RWPE1 (cell line): ENCODE data around the gene WDR38.

Experiments
- CTCF ChIA-PET: fragments of 350-600 bp; sonication (Branson Sonifier 250); formaldehyde crosslinking; extraction: SDS; loops from one replicate; lab custom pipeline; 2021; lab: Yijun Ruan, JAX
- POLR2A ChIA-PET: fragments of 400-600 bp; formaldehyde crosslinking; extraction: SDS; loops from one replicate; lab custom pipeline; 2020; ENCODE audit warnings: antibody characterized with exemption; ENCODE audit not compliant: low non-redundant PET; lab: Yijun Ruan, JAX
- DNase-seq: peaks from one replicate; pipeline ENCODE4 v3.0.0; 2012; ENCODE audit warnings: low spot score
- H3K27ac ChIP-seq: fragments of 450-650 bp; 2 replicates; pipeline ENCODE4 v1.5.1; 2017
- TF ChIP-seq, protein P1 (sequence below): fragments of 450-650 bp; conservative IDR thresholded peaks from 2 replicates; pipeline ENCODE4 v1.5.1; 2017; ENCODE audit warnings: low read depth, mild to moderate bottlenecking

WDR38 gene

GRCh38 chr9:124814164-124814535 lies 39.1 kb upstream of the WDR38 start:
- TF ChIP-seq, protein P1, sequence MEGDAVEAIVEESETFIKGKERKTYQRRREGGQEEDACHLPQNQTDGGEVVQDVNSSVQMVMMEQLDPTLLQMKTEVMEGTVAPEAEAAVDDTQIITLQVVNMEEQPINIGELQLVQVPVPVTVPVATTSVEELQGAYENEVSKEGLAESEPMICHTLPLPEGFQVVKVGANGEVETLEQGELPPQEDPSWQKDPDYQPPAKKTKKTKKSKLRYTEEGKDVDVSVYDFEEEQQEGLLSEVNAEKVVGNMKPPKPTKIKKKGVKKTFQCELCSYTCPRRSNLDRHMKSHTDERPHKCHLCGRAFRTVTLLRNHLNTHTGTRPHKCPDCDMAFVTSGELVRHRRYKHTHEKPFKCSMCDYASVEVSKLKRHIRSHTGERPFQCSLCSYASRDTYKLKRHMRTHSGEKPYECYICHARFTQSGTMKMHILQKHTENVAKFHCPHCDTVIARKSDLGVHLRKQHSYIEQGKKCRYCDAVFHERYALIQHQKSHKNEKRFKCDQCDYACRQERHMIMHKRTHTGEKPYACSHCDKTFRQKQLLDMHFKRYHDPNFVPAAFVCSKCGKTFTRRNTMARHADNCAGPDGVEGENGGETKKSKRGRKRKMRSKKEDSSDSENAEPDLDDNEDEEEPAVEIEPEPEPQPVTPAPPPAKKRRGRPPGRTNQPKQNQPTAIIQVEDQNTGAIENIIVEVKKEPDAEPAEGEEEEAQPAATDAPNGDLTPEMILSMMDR, result no peak
- ChIA-PET CTCF (interaction anchor here (0.8 to 3.6 kb wide), 4 partner anchors 17 to 42 kb away, joined by 3 to 30 read pairs (median 10); partner anchors contain the start of genes NR6A1 and WDR38), POLR2A (interaction anchor here (0.6 kb wide), 1 partner anchor 23 kb away, joined by 3 read pairs; no protein-coding TSS in a partner anchor)
- peak; percentile 66 for DNase-seq
- H3K27ac ChIP-seq, result peak overlapping the region; percentile 94

DNA sequence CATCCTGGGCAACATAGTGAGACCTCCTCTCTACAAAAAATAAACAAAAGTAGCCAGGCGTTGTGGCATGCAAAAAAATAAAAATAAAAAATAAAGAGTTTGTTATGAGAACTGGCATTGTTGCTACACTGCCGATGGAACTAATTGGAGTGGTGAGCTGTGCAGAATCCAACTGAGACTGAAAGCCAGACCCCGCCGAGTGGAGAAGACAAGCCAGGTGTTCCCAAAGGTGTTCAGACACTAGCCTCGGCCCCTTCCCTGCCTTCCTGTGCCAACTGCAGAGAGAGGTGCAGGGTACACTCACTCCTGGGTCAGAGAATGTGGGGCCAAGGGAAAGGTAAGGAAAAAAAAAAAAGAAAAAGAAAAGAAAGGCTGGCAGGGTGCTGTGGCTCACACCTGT lies 37.7 kb upstream of the WDR38 start:
- TF ChIP-seq, protein P1, result no peak
- peak overlapping the region; percentile 99 for H3K27ac ChIP-seq
- DNase-seq, result no peak
- CTCF ChIA-PET, result interaction anchor here (0.6 to 3.6 kb wide), 2 partner anchors 26 to 37 kb away, joined by 3 to 30 read pairs; partner anchors contain the start of gene WDR38
- POLR2A ChIA-PET, result no interaction called here

- H3K27ac ChIP-seq, result peak overlapping the region; percentile 99
- ChIA-PET POLR2A (interaction anchor here (0.6 to 2.1 kb wide), 7 partner anchors 12 to 51 kb away, joined by 3 to 18 read pairs (median 3); no protein-coding TSS in a partner anchor), CTCF (interaction anchor here (0.6 to 2.6 kb wide), 10 partner anchors 11 to 400 kb away, joined by 3 to 38 read pairs (median 4); partner anchors contain the start of genes NR6A1, OLFML2A and WDR38)
- TF ChIP-seq, protein P1, result no peak; the same call in 1 of the 2 replicates
- DNase-seq, result peak; percentile 82
Measured at GRCh38 chr9:124818431-124819281, 34.6 kb upstream of the WDR38 start.

GRCh38 chr9:124820698-124821623 lies 32.3 kb upstream of the WDR38 start:
- TF ChIP-seq, protein P1, result no peak
- no peak for DNase-seq
- CTCF ChIA-PET, result interaction anchor here (0.6 kb wide), 1 partner anchor 19 kb away, joined by 3 read pairs; no protein-coding TSS in a partner anchor
- peak overlapping the region; percentile 99 for H3K27ac ChIP-seq
- POLR2A ChIA-PET, result no interaction called here

- TF ChIP-seq, protein P1, result no peak
- POLR2A ChIA-PET, result interaction anchor here (0.5 kb wide), 1 partner anchor 19 kb away, joined by 3 read pairs; no protein-coding TSS in a partner anchor
- no peak overlapping the region for H3K27ac ChIP-seq
- CTCF ChIA-PET, result interaction anchor here (0.6 to 1.1 kb wide), 3 partner anchors 23 to 1671 kb away, joined by 3 to 5 read pairs (median 3); partner anchors contain the start of gene WDR38
- no peak for DNase-seq
Measured at GRCh38 chr9:124828489-124829333, 24.5 kb upstream of the WDR38 start.
